Breast epithelium (tissue), 3 donors: ENCODE results near the gene SYNJ2.

Experiments
- CTCF ChIP-seq, 3 donors: fragments of 450-650 bp; IDR thresholded peaks; one replicate each; pipeline ENCODE4 v1.5.1; 2016 to 2017; ENCODE audit warnings: antibody characterized with exemption in 3 of 3, mild to moderate bottlenecking in 3 of 3, moderate library complexity in 3 of 3
- POLR2A ChIP-seq: fragments of 450-650 bp; IDR thresholded peaks from one replicate; pipeline ENCODE4 v1.6.1; 2016; ENCODE audit warnings: antibody characterized with exemption, mild to moderate bottlenecking, moderate library complexity

- TF ChIP-seq CTCF (IDR thresholded peaks at IDR 0.05): peak in 1 of 3 donors; percentile 27
- no peak for TF ChIP-seq POLR2A
Observed at GRCh38 chr6:157981395-157982101, at the start of gene SYNJ2.
